Osteocyte (in vitro differentiated cells): ENCODE data around the gene LYSMD3. TPM values are rescaled to one million over a fixed set of nuclear protein-coding genes. Genes with fewer than 3 reads are reported as not detected.

Experiments used
- DNase-seq: peaks from one replicate; pipeline ENCODE4 v3.0.0; 2021; ENCODE audit warnings: mixed read lengths; ENCODE audit not compliant: unreplicated experiment; ENCODE audit errors: extremely low spot score
- H3K27ac Mint-ChIP-seq: one replicate; pipeline ENCODE4 v1.8.0; 2021; ENCODE audit warnings: mild to moderate bottlenecking, mixed read lengths; ENCODE audit not compliant: unreplicated experiment
- H3K27me3 Mint-ChIP-seq: one replicate; pipeline ENCODE4 v1.8.0; 2021; ENCODE audit warnings: mixed read lengths; ENCODE audit not compliant: unreplicated experiment
- H3K36me3 Mint-ChIP-seq: one replicate; pipeline ENCODE4 v1.8.0; 2021; ENCODE audit warnings: mixed read lengths; ENCODE audit not compliant: unreplicated experiment
- H3K4me1 Mint-ChIP-seq: one replicate; pipeline ENCODE4 v1.8.0; 2021; ENCODE audit warnings: mixed read lengths; ENCODE audit not compliant: unreplicated experiment
- H3K4me3 Mint-ChIP-seq: one replicate; pipeline ENCODE4 v1.8.0; 2021; ENCODE audit warnings: mild to moderate bottlenecking, moderate library complexity, mixed read lengths; ENCODE audit not compliant: unreplicated experiment
- H3K9me3 Mint-ChIP-seq: one replicate; pipeline ENCODE4 v1.8.0; 2021; ENCODE audit warnings: mixed read lengths; ENCODE audit not compliant: unreplicated experiment
- total RNA-seq: library from RNA; stranded (reverse); gene quantifications from 2 replicates; pipeline ENCODE4 v1.2.1, GENCODE V29; 2021
- TF ChIP-seq, protein P1 (sequence below): fragments of 200-600 bp; sonication (generic); IDR thresholded peaks from 2 replicates; pipeline ENCODE4 v1.5.0; 2021; ENCODE audit warnings: antibody characterized with exemption, mild to moderate bottlenecking, moderate library complexity

Gene LYSMD3
- total RNA-seq, 1 donor from 2014 or later = 20.8 TPM

DNA sequence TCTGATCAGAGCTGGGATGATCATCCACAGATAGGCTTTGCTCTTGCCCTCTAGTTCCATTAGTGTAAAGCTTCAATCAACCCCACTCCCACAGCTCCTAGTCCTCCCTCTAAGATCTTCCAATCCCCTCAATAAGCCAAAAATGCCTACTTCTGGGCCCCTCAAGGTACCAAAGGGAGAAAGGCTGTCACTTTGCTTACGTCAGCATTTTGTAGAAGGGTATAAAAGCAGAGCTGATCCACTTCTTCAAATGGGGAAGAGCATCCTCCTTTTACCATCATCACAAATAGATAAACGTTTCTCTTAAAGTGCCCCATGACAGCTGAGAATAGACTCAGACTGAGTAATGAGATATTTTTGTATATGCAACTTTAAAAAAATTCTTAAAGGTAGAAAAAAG is 16.1 kb upstream of the LYSMD3 start:
- TF ChIP-seq, protein P1, sequence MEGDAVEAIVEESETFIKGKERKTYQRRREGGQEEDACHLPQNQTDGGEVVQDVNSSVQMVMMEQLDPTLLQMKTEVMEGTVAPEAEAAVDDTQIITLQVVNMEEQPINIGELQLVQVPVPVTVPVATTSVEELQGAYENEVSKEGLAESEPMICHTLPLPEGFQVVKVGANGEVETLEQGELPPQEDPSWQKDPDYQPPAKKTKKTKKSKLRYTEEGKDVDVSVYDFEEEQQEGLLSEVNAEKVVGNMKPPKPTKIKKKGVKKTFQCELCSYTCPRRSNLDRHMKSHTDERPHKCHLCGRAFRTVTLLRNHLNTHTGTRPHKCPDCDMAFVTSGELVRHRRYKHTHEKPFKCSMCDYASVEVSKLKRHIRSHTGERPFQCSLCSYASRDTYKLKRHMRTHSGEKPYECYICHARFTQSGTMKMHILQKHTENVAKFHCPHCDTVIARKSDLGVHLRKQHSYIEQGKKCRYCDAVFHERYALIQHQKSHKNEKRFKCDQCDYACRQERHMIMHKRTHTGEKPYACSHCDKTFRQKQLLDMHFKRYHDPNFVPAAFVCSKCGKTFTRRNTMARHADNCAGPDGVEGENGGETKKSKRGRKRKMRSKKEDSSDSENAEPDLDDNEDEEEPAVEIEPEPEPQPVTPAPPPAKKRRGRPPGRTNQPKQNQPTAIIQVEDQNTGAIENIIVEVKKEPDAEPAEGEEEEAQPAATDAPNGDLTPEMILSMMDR = no peak
- peaks cover 47% of the 10 kb centered on the region for H3K27me3 Mint-ChIP-seq
- H3K4me3 Mint-ChIP-seq = no peak overlapping the region
- no peak overlapping the region for H3K27ac Mint-ChIP-seq
- no peaks in the 10 kb centered on the region for H3K4me1 Mint-ChIP-seq
- H3K36me3 Mint-ChIP-seq = no peaks in the 10 kb centered on the region
- no peak for DNase-seq
- H3K9me3 Mint-ChIP-seq = no peaks in the 10 kb centered on the region

DNA sequence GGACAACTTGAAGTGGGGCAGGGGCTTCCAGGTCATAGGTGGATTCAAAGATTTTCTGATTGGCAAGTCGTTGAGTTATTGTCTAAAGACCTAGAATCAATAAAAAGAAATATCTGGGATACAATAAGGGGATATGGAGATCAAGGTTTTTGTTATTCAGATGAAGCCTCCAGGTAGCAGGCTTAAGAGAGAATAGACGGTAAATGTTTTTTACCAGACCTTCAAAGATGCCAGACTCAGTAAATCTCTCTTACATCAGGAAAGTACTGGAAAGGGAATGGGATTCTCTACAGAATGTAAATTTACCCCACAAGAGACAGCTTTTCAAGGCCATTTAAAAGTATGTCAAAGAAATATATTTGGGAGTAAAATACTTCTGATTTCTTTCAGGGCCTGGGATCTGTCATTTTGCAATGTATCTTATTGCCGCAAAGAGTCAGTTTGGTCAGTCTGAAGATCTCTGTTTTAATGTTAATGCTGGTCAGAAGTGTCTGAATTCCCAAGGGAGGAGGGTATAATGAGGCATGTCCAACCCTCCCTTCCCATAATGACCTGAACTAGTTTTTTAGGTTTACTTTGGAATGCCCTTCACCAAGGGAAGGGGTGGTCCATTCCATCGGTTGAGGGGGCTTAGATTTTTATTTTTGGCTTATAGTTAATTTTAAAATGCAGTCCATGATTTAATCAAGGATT is 13.6 kb upstream of the LYSMD3 start:
- Mint-ChIP-seq H3K9me3 (no peaks in the 10 kb centered on the region), H3K4me1 (no peaks in the 10 kb centered on the region), H3K27me3 (peaks cover 53% of the 10 kb centered on the region), H3K4me3 (no peak overlapping the region), H3K27ac (no peak overlapping the region), H3K36me3 (no peaks in the 10 kb centered on the region)
- TF ChIP-seq, protein P1 = no peak
- DNase-seq = no peak

DNA sequence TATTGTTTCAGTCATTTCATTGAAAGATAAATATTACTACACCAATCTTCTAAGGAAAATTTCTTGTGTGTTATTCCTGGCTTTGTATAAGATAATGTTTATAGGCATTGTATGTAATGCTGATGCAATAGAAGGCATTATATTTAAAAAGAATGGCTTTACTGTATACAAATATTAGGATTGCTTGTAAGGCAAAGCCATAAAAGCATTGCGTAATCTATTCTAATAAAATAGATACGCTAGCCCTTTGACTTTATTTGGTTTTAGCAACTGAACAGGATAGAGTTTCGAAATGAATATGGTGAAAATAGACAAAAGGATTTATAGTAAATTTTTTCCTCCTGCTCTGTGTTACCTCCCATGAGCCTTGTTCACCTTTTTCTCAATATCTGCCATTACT is 5.5 kb upstream of the LYSMD3 start:
- no peak overlapping the region for H3K27ac Mint-ChIP-seq
- no peaks in the 10 kb centered on the region for H3K36me3 Mint-ChIP-seq
- H3K27me3 Mint-ChIP-seq = peaks cover 68% of the 10 kb centered on the region
- DNase-seq = no peak
- H3K4me1 Mint-ChIP-seq = peaks cover 1% of the 10 kb centered on the region
- no peak overlapping the region for H3K4me3 Mint-ChIP-seq
- TF ChIP-seq, protein P1 = no peak
- no peaks in the 10 kb centered on the region for H3K9me3 Mint-ChIP-seq

DNA sequence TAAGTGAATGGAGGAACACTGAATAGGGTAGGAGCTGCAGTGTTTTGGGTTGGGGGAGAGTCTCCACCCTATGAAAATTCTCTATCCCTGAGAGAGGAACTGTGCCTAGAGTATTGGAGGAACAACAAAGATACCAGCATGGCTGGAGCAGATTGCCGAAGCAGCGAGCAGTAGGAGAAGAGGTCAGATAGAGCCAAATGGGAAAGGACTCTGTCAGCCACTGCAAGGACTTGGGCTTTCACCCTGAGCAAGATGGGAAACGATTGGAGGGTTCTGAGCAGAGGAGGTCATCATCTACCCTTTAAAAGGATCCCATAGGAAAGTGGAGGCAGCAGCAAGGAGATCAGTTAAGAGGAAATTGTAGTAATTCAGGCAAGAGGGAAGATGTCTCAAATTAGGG is 4.4 kb upstream of the LYSMD3 start:
- Mint-ChIP-seq H3K9me3 (no peaks in the 10 kb centered on the region), H3K4me1 (peaks cover 1% of the 10 kb centered on the region), H3K27me3 (peaks cover 61% of the 10 kb centered on the region), H3K4me3 (no peak overlapping the region), H3K36me3 (no peaks in the 10 kb centered on the region), H3K27ac (no peak overlapping the region)
- TF ChIP-seq, protein P1 = no peak
- DNase-seq = no peak

DNA sequence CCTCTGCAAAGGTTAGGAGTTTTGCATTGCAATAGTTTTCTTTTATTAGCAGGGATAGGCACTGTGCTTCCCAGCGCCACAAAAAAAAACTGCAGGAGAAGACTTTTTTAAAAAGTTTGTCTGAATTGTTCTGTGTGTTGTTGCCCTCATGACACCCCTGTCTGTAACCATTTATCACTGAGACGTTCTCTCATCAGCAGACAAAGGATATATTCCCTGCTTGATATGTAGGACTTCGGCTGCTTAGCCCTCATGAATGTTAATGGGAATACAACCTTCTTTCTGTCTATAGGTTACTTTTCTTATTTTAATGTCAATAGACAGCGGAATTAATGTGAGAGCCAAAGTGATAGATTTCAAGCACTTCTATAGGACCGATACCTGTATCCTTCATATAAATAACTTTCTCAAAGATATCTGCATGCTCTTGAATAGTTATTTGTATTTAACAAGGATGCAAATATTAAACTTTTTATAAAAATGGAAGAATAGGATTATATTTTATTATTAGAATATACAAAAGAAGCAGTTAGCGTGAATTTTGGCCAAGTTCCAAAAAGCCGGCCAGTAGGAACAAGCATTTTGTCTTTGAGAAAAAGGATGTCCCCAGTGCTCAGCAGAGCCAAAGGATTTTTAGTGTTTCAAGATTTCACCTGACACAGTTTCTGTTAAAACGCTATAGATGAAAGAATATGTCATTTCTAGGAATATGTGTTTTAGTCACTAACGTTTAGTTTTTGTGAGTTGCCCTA is 1.5 kb upstream of the LYSMD3 start:
- Mint-ChIP-seq H3K9me3 (no peaks in the 10 kb centered on the region), H3K27me3 (peaks cover 41% of the 10 kb centered on the region), H3K27ac (no peak overlapping the region), H3K4me3 (no peak overlapping the region), H3K4me1 (peaks cover 26% of the 10 kb centered on the region), H3K36me3 (peaks cover 7% of the 10 kb centered on the region)
- no peak for DNase-seq
- TF ChIP-seq, protein P1 = no peak
